Measurements from ENCODE around the gene CDSN.

The CDSN gene

DNA sequence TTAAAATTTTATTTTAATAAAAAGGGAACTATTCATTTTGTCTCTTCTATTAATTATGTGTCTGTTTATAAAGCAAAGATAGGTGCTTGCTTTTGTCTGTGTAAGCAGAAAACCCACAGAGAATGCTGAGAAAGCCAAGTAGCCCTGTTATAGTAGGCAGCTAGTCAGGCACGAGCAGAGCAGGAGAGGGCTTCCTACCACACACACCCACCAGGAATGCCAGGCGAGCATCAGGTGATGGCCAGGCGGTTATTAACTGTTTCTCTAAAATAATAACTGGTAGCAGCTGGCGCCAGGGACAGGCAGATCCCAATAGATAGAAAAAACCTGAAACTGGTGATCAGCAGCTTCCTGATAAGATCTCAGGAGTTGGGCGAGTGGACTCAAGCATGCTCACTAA is 23.6 kb downstream of the CDSN start:
- TF ChIP-seq, protein P1, sequence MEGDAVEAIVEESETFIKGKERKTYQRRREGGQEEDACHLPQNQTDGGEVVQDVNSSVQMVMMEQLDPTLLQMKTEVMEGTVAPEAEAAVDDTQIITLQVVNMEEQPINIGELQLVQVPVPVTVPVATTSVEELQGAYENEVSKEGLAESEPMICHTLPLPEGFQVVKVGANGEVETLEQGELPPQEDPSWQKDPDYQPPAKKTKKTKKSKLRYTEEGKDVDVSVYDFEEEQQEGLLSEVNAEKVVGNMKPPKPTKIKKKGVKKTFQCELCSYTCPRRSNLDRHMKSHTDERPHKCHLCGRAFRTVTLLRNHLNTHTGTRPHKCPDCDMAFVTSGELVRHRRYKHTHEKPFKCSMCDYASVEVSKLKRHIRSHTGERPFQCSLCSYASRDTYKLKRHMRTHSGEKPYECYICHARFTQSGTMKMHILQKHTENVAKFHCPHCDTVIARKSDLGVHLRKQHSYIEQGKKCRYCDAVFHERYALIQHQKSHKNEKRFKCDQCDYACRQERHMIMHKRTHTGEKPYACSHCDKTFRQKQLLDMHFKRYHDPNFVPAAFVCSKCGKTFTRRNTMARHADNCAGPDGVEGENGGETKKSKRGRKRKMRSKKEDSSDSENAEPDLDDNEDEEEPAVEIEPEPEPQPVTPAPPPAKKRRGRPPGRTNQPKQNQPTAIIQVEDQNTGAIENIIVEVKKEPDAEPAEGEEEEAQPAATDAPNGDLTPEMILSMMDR (IDR thresholded peaks at IDR 0.05) = no peak
- TF ChIP-seq ZFX (IDR thresholded peaks at IDR 0.05; ENCODE audit: borderline replicate concordance) = no peak
- no peak overlapping the region for H3K27ac ChIP-seq

DNA sequence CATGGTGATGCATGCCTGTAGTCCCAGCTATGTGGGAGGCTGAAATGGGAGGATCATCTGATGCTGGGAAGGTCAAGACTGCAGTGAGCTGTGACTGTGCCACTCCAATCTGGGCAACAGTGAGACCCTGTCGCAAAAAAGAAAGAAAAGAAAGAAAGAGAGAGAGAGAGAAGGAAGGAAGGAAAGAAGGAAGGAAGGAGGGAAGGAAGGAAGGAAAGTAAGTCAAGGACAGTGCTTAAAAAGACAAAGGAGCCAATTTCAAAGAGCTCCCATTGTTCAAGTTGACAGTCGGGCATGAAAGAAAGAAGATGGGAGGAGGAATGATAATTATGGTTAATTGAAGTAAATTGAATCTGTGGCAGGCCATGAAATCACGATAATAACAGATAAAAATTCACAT is 24.0 kb downstream of the CDSN start:
- H3K27ac ChIP-seq = no peak overlapping the region
- TF ChIP-seq, protein P1 (IDR thresholded peaks at IDR 0.05) = no peak
- TF ChIP-seq ZFX (IDR thresholded peaks at IDR 0.05; ENCODE audit: borderline replicate concordance) = no peak

DNA sequence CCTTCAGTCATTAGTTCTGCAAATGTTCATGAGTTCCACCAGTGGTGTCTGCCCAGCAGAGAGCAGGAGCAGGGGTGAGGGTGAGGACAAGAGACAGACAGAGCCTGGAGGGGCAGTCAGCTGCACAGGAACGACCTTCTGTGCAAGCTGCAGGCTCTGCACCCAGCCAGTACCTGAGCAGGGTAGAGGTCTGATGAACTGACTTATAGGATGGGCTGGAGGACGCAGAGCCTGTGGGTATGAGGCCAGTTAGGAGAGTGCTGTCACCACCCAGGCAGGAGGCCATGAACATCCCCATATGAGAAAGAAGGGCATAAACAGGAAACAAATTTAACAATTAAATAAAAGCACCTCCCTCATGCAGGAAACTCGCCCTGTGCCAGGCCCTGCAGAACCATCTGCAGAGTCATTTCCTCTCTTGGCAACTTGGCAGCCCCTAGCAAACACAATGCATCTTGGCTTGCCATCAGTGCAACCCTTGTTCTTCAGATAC is 25.8 kb downstream of the CDSN start:
- no peak overlapping the region for H3K27ac ChIP-seq
- TF ChIP-seq ZFX (IDR thresholded peaks at IDR 0.05; ENCODE audit: borderline replicate concordance) = no peak
- TF ChIP-seq, protein P1 (IDR thresholded peaks at IDR 0.05) = no peak

DNA sequence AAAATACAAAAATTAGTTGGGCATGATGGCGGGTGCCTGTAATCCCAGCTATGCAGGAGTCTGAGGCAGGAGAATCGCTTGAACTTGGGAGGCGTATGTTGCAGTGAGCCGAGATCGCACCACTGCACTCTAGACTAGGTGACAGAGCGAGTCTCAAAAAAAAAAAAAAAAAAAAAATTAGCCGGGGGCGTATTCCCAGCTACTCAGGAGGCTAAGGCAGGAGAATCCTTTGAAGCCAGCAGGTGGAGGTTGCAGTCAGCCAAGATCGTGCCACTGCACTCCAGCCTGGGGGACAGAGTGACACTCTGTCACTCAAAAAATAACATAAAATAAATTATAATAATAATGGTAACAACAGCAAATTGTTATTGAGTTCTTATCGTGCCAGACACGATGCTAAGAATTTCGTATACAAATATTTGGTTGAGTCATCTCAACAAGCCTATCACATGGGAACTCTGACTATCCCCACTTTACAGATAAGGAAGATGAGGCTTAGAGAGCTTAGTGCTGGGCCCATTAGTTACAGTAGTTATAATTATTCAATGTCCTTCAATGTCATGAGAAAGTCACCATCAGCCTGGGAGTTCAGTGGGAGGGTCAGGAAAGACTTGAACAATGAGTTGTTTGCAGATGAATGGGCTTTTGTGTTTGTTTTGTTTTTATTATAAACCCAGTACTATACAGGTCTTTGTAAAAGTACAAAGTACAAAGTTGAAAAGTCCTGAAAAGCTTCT is 27.3 kb downstream of the CDSN start:
- no peak overlapping the region for H3K27ac ChIP-seq
- no peak for TF ChIP-seq ZFX (IDR thresholded peaks at IDR 0.05; ENCODE audit: borderline replicate concordance)
- TF ChIP-seq, protein P1 (IDR thresholded peaks at IDR 0.05) = no peak

DNA sequence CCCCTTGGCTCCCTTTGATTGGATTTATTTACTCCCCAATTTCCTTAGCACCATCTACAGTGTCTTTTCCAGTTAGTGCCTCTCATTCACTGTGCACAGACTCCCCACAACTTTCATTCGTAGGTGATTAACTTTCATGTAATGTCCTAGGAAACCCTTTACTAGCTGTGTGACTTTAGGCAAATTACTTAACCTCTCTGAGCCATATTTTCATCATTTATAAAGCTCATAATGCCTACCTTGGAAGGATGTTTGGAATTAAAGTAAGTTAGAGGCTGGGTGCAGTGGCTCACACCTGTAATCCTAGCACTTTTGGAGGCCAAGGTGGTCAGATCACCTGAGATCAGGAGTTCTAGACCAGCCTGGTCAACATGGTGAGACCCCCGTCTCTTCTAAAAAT is 28.0 kb downstream of the CDSN start:
- H3K27ac ChIP-seq = no peak overlapping the region
- no peak for TF ChIP-seq ZFX (IDR thresholded peaks at IDR 0.05; ENCODE audit: borderline replicate concordance)
- TF ChIP-seq, protein P1 (IDR thresholded peaks at IDR 0.05) = no peak

DNA sequence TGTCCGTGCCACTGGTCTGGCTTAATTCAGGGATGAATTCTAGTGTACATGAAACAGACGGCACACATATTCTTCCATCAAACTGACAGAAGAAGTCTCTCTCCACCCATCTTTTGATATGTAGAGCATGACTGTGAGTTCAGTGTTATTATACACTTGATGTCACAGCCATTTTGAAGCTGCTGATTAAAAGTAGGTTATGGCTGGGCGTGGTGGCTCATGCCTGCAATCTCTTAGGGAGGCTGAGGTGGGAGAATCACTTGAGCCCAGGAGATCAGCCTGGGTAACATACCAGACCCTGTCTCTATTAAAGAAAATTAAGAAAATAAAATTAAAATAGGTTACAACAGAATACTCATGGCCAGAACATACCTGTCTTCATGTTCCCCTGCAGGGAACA is 28.6 kb downstream of the CDSN start:
- TF ChIP-seq, protein P1 (IDR thresholded peaks at IDR 0.05) = no peak
- no peak for TF ChIP-seq ZFX (IDR thresholded peaks at IDR 0.05; ENCODE audit: borderline replicate concordance)
- no peak overlapping the region for H3K27ac ChIP-seq

DNA sequence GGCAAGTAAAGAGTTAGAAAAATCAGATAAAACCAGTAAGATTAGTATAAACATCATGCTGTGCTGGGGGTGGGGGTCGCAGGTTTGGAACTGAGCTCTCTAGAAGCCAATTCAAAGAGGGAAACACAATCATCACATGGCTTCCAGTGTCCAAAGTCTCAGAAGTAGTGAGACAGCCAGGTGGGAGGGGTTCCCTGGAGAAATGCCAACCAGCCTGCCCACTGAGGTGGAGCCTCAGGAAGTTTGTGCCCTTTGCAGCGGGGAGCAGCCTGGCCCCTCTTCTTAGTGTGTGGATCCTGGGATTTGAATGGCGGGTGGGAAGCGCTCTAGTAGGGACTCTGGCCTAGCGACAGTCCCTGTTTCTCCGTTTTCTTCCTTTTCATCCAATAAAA is 29.3 kb downstream of the CDSN start:
- TF ChIP-seq ZFX (IDR thresholded peaks at IDR 0.05; ENCODE audit: borderline replicate concordance) = no peak
- TF ChIP-seq, protein P1 (IDR thresholded peaks at IDR 0.05) = no peak
- no peak overlapping the region for H3K27ac ChIP-seq

Data from 22Rv1 (cell line).